NB4 (cell line): ENCODE results near the gene PBRM1.
"Not testable (repeated sequence)": the region's sequence is repeated elsewhere in the genome, so short reads cannot be mapped to it uniquely, and the experiment has no call there.

Source experiments
- POLR2A ChIP-seq: IDR thresholded peaks from 2 replicates; pipeline ENCODE4 v1.6.1; 2011; ENCODE audit warnings: mild to moderate bottlenecking; ENCODE audit not compliant: insufficient read length; ENCODE audit errors: extremely low read depth
- TF ChIP-seq, protein P1 (sequence below): IDR thresholded peaks from one replicate; pipeline ENCODE4 v1.5.1; 2012; ENCODE audit warnings: low read depth, low read length
- TF ChIP-seq, protein P2 (sequence below): IDR thresholded peaks from 2 replicates; pipeline ENCODE4 v1.6.1; 2011; ENCODE audit warnings: low read depth, low read length

DNA sequence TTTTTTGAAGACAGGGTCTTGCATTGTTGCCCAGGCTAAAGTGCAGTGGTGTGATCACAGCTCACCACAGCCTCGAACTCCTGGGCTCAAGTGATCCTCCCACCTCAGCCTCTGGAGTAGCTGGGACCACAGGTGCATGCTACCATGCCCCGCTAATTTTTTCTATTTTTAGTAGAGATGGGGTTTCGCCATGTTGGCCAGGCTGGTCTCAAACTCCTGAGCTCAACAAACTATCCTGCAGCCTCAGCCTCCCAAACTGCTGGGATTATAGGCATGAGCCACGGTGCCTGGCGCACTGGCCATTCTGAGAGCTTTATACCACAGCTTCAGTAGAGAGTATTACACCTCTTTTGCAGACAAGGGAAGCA lies 159.1 kb downstream of the PBRM1 start:
- not testable (repeated sequence) for TF ChIP-seq POLR2A
- TF ChIP-seq, protein P1, sequence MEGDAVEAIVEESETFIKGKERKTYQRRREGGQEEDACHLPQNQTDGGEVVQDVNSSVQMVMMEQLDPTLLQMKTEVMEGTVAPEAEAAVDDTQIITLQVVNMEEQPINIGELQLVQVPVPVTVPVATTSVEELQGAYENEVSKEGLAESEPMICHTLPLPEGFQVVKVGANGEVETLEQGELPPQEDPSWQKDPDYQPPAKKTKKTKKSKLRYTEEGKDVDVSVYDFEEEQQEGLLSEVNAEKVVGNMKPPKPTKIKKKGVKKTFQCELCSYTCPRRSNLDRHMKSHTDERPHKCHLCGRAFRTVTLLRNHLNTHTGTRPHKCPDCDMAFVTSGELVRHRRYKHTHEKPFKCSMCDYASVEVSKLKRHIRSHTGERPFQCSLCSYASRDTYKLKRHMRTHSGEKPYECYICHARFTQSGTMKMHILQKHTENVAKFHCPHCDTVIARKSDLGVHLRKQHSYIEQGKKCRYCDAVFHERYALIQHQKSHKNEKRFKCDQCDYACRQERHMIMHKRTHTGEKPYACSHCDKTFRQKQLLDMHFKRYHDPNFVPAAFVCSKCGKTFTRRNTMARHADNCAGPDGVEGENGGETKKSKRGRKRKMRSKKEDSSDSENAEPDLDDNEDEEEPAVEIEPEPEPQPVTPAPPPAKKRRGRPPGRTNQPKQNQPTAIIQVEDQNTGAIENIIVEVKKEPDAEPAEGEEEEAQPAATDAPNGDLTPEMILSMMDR: not testable (repeated sequence)
- TF ChIP-seq, protein P2, sequence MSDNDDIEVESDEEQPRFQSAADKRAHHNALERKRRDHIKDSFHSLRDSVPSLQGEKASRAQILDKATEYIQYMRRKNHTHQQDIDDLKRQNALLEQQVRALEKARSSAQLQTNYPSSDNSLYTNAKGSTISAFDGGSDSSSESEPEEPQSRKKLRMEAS: not testable (repeated sequence)
